Colonic mucosa (tissue), 4 donors: ENCODE data around the gene ZNF23. TPM values are rescaled to one million over a fixed set of nuclear protein-coding genes. Genes with fewer than 3 reads are reported as not detected.
A peak's percentile ranks its signal among the peaks of the same experiment; 100 is the strongest.

Source experiments
- DNase-seq: peaks from one replicate; pipeline ENCODE4 v3.0.0-alpha.2; 2020
- H3K27ac ChIP-seq: fragments of 200-600 bp; one replicate; pipeline ENCODE4 v1.8.0; 2021
- H3K27me3 ChIP-seq: fragments of 200-600 bp; one replicate; pipeline ENCODE4 v1.8.0; 2021
- H3K36me3 ChIP-seq: fragments of 200-600 bp; one replicate; pipeline ENCODE4 v1.8.0; 2021
- H3K4me1 ChIP-seq: fragments of 200-600 bp; one replicate; pipeline ENCODE4 v1.8.0; 2021; ENCODE audit warnings: mild to moderate bottlenecking
- H3K4me3 ChIP-seq: fragments of 200-600 bp; one replicate; pipeline ENCODE4 v1.8.0; 2021
- H3K9ac ChIP-seq, 2 donors: one replicate each; pipeline ENCODE4 v1.7.0; 2013; ENCODE audit warnings: control low read depth in 2 of 2, low read depth in 2 of 2, low read length in 2 of 2
- H3K9me3 ChIP-seq: fragments of 200-600 bp; one replicate; pipeline ENCODE4 v1.8.0; 2021
- CTCF ChIP-seq: fragments of 200-600 bp; IDR thresholded peaks from one replicate; pipeline ENCODE4 v1.8.0; 2022; ENCODE audit warnings: antibody characterized with exemption, mild to moderate bottlenecking
- intact Hi-C: fragments of 100-400 bp; cut with DNase I; formaldehyde crosslinking; loops from one replicate; pipeline ENCODE4 v1.14.1; 2022
- total RNA-seq, 2 donors: library from RNA; stranded (reverse); fragmentation: NEBNext Ultra II Directional in 1 of 2; extraction: Animal tissue kit (Norgen Biotek cat#: 25700) in 1 of 2; gene quantifications; one replicate each; pipeline ENCODE4 v1.2.1, GENCODE V29; 2021
- donor health status: healthy.
- donor health status: DM: no; HTN: no; CAD: no.
- donor health status: DM: no; HTN: no; CAD: no.

The ZNF23 gene
- total RNA-seq, 2 donors from 2014 or later: 5.8 to 6.4 TPM

- no peak overlapping the region for H3K4me3 ChIP-seq
Observed at GRCh38 chr16:71499775-71500364, 37.8 kb upstream of the ZNF23 start.

GRCh38 chr16:71498031-71498430, 36.0 kb upstream of the ZNF23 start:
- no peak overlapping the region for H3K27ac ChIP-seq
- no peak overlapping the region for H3K9ac ChIP-seq
- TF ChIP-seq CTCF: no peak
- H3K4me1 ChIP-seq: no peaks in the 10 kb centered on the region
- H3K27me3 ChIP-seq: no peaks in the 10 kb centered on the region
- DNase-seq: no peak
- no peak overlapping the region for H3K4me3 ChIP-seq
- H3K36me3 ChIP-seq: no peaks in the 10 kb centered on the region
- H3K9me3 ChIP-seq: no peaks in the 10 kb centered on the region
- intact Hi-C loops: loop anchor here (5.0 kb wide), 1 partner anchor 86 kb away; no protein-coding TSS in a partner anchor

More at GRCh38 chr16:71499775-71500364, 37.8 kb upstream of the ZNF23 start:
- no peaks in the 10 kb centered on the region for H3K4me1 ChIP-seq
- no peak overlapping the region for H3K27ac ChIP-seq
- H3K9me3 ChIP-seq: no peaks in the 10 kb centered on the region
- H3K9ac ChIP-seq: no peak overlapping the region
- intact Hi-C loops: loop anchor here (5.0 kb wide), 1 partner anchor 88 kb away; no protein-coding TSS in a partner anchor
- H3K36me3 ChIP-seq: no peaks in the 10 kb centered on the region
- peak; percentile 61 for TF ChIP-seq CTCF
- DNase-seq: peak; percentile 37
- no peaks in the 10 kb centered on the region for H3K27me3 ChIP-seq

- Histone ChIP-seq H3K27ac (no peak overlapping the region), H3K9ac (no peak overlapping the region), H3K27me3 (no peaks in the 10 kb centered on the region), H3K4me1 (no peaks in the 10 kb centered on the region), H3K36me3 (no peaks in the 10 kb centered on the region), H3K9me3 (no peaks in the 10 kb centered on the region), H3K4me3 (no peak overlapping the region)
- intact Hi-C loops: no loop called here
- TF ChIP-seq CTCF: no peak
- DNase-seq: no peak
Observed at GRCh38 chr16:71493213-71493612, 31.2 kb upstream of the ZNF23 start.

GRCh38 chr16:71492786-71493185, 30.7 kb upstream of the ZNF23 start:
- no peak for DNase-seq
- Histone ChIP-seq H3K4me1 (no peaks in the 10 kb centered on the region), H3K9ac (no peak overlapping the region), H3K27me3 (no peaks in the 10 kb centered on the region), H3K27ac (no peak overlapping the region), H3K4me3 (no peak overlapping the region), H3K9me3 (no peaks in the 10 kb centered on the region), H3K36me3 (no peaks in the 10 kb centered on the region)
- intact Hi-C loops: no loop called here
- no peak for TF ChIP-seq CTCF

- intact Hi-C loops: no loop called here
- Histone ChIP-seq H3K27me3 (no peaks in the 10 kb centered on the region), H3K9me3 (no peaks in the 10 kb centered on the region), H3K4me1 (no peaks in the 10 kb centered on the region), H3K4me3 (no peak overlapping the region), H3K27ac (no peak overlapping the region), H3K36me3 (no peaks in the 10 kb centered on the region), H3K9ac (no peak overlapping the region)
- DNase-seq: no peak
- TF ChIP-seq CTCF: no peak
Observed at GRCh38 chr16:71491054-71491453, 29.0 kb upstream of the ZNF23 start.
